Measurements from ENCODE around the gene FGGY.

DNA sequence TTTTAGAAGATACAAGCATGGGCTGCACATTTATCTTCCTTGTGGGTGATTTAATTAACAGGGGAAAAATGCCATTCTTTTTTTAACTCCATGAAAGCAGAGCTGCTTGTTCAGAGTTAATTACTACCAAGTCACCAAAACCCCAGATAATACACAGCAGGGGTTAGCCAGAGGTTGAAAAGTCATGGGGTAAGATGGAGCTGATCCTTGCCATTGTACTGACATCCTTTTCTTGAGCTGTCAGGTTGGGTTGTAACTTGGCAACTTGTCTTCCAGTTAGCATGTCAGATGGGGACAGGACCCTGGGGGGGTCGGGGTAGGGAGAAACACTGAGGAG lies 260.6 kb downstream of the FGGY start:
- TF ChIP-seq EZH2 (IDR thresholded peaks at IDR 0.05) (no peak), POLR2AphosphoS5 (IDR thresholded peaks at IDR 0.05; ENCODE audit: borderline replicate concordance, low read depth, low read length) (no peak)
